GM12878 (cell line): ENCODE results near the gene REV1. TPM values are rescaled to one million over a fixed set of nuclear protein-coding genes. Genes with fewer than 3 reads are reported as not detected.

Experiments
- ATAC-seq: fragments of 200-7000 bp; cut with Tn5 transposase; 3 replicates; pipeline ENCODE4 v1.9.1; 2020; ENCODE audit warnings: mild to moderate bottlenecking, moderate library complexity
- BruUV-seq: library from RNA; stranded (reverse); fragments of 400-500 nt; replicated peaks from 2 replicates; lab custom pipeline; 2021; lab: Mats Ljungman, UMichigan
- CTCF ChIA-PET: fragments of 300-600 bp; sonication (Branson Sonifier 250); formaldehyde crosslinking; extraction: SDS; loops from one replicate; lab custom pipeline; 2021; ENCODE audit warnings: inconsistent platforms; lab: Yijun Ruan, JAX
- POLR2A ChIA-PET: fragments of 350-600 bp; formaldehyde crosslinking; extraction: SDS; loops from one replicate; lab custom pipeline; 2021; ENCODE audit warnings: inconsistent platforms; lab: Charles Lee
- RAD21 ChIA-PET: fragments of 300-600 bp; sonication (Branson Sonifier 250); formaldehyde crosslinking; loops from one replicate; lab custom pipeline; 2023; ENCODE audit warnings: antibody characterized with exemption; ENCODE audit not compliant: unreplicated experiment; lab: Charles Lee
- SMC1A ChIA-PET: fragments of 300-600 bp; sonication (Branson Sonifier 250); formaldehyde crosslinking; loops from one replicate; lab custom pipeline; 2023; ENCODE audit not compliant: unreplicated experiment, uncharacterized antibody; lab: Charles Lee
- DNase-seq: peaks from one replicate; pipeline ENCODE4 v3.0.0-alpha.2; 2011; ENCODE audit warnings: low read depth, low spot score
- FAIRE-seq: peaks from 3 replicates; lab custom pipeline; 2011; peaks lifted over from hg19 to GRCh38; lab: Jason Lieb, UNC
- H2AFZ ChIP-seq: 2 replicates; pipeline ENCODE4 v1.6.0; 2011; ENCODE audit warnings: low read depth, low read length, control low read depth; ENCODE audit not compliant: control insufficient read depth
- H3K27ac ChIP-seq: 2 replicates; pipeline ENCODE4 v1.5.1; 2011; ENCODE audit warnings: control low read depth; ENCODE audit not compliant: control insufficient read depth, insufficient read depth
- H3K27me3 ChIP-seq, 2 experiments: replicated peaks in 1 of 2; 2 replicates each; pipeline versions ENCODE4 v1.6.0 to v1.6.1; 2011; ENCODE audit warnings: low read length in 1 of 2; ENCODE audit not compliant: control insufficient read depth in 2 of 2, insufficient read depth in 2 of 2
- H3K36me3 ChIP-seq, 2 experiments: 2 replicates each; pipeline ENCODE4 v1.5.1; 2011; ENCODE audit warnings: low read length in 1 of 2; ENCODE audit not compliant: control insufficient read depth in 2 of 2, insufficient read depth in 2 of 2
- H3K4me1 ChIP-seq: 2 replicates; pipeline ENCODE4 v1.6.1; 2011; ENCODE audit warnings: mild to moderate bottlenecking, low read length, moderate library complexity, mixed read lengths; ENCODE audit not compliant: control insufficient read depth, insufficient read depth
- H3K4me2 ChIP-seq: 2 replicates; pipeline ENCODE4 v1.6.0; 2011; ENCODE audit warnings: control low read depth; ENCODE audit not compliant: control insufficient read depth, insufficient read depth
- H3K4me3 ChIP-seq: fragments of 200-600 bp; sonication (generic); 2 replicates; pipeline ENCODE4 v1.5.1; 2016
- H3K79me2 ChIP-seq: 2 replicates; pipeline ENCODE4 v1.6.0; 2011; ENCODE audit warnings: low read length; ENCODE audit not compliant: control insufficient read depth, insufficient read depth
- H3K9ac ChIP-seq: 2 replicates; pipeline ENCODE4 v1.8.0; 2011; ENCODE audit warnings: low read length, control low read depth, mixed read lengths; ENCODE audit not compliant: control insufficient read depth, insufficient read depth
- H3K9me3 ChIP-seq: replicated peaks from 3 replicates; pipeline ENCODE4 v1.5.1; 2011; ENCODE audit warnings: mild to moderate bottlenecking, low read length; ENCODE audit not compliant: control insufficient read depth, insufficient read depth
- H4K20me1 ChIP-seq: 2 replicates; pipeline ENCODE4 v1.6.0; 2011; ENCODE audit not compliant: control insufficient read depth, insufficient read depth
- CREB1 ChIP-seq: IDR thresholded peaks from 2 replicates; pipeline ENCODE4 v1.6.1; 2012; ENCODE audit warnings: low read depth, mild to moderate bottlenecking, inconsistent platforms
- HDGF ChIP-seq: fragments of 450-650 bp; IDR thresholded peaks from 2 replicates; pipeline ENCODE4 v1.6.1; 2016; ENCODE audit warnings: antibody characterized with exemption
- SUPT20H ChIP-seq: IDR thresholded peaks from 2 replicates; pipeline ENCODE4 v1.6.1; 2011; ENCODE audit warnings: low read depth, mild to moderate bottlenecking, low read length, moderate library complexity, borderline replicate concordance; ENCODE audit not compliant: control insufficient read depth
- TCF7 ChIP-seq: IDR thresholded peaks from 2 replicates; pipeline ENCODE4 v1.6.1; 2014; ENCODE audit warnings: antibody characterized with exemption, borderline replicate concordance
- WGBS: methylation state at CpG from one replicate; pipeline ENCODE4 v1.1.6; 2016; ENCODE audit warnings: low lambda C conversion rate; ENCODE audit not compliant: insufficient replicate concordance, insufficient coverage; ENCODE audit errors: missing lambda C conversion rate; 5-methylcytosine and 5-hydroxymethylcytosine counted together
- in situ Hi-C: fragments of 300-500 bp; cut with MboI; formaldehyde crosslinking; loops from 9 replicates; pipeline ENCODE4 v1.14.3; 2018; ENCODE audit warnings: mixed read lengths
- intact Hi-C: fragments of 100-400 bp; cut with micrococcal nuclease; formaldehyde crosslinking; loops from one replicate; pipeline ENCODE4 v1.14.2; 2022; ENCODE audit not compliant: unreplicated experiment
- polyA plus RNA-seq, 11 experiments: library from polyadenylated mRNA; depleted of rRNA in 4 of 11; unstranded in 6 of 11; stranded (reverse) in 5 of 11; fragments of >200 nt; fragmentation: Nextera tagmentation in 4 of 11; fragmentation: Illumina TruSeq in 1 of 11; extraction: Ambion mirVana in 4 of 11; extraction: Trizol in 1 of 11; gene quantifications; 1 replicate in 1 of 11; 2 replicates in 10 of 11; pipeline versions ENCODE4 v1.2.1 to v1.2.3, GENCODE V29; 2011 to 2016; ENCODE audit warnings: inconsistent platforms in 2 of 11, missing spikeins in 2 of 11, low read depth in 1 of 11
- total RNA-seq, 4 experiments: library from RNA; depleted of rRNA in 3 of 4; stranded (reverse); fragments of >200 nt in 3 of 4; fragmentation: Illumina TruSeq in 1 of 4; extraction: Trizol in 1 of 4; gene quantifications; 2 replicates each; pipeline versions ENCODE4 v1.2.1 to v1.2.3, GENCODE V29; 2013 to 2021

Gene REV1
- total and polyA plus RNA-seq, 10 of the 15 experiments (the other 5 are each of a cell fraction or from before 2014, with no cell fraction given): 11.3 to 46.8 (median 29.0) TPM

- ChIA-PET POLR2A (no interaction called here), RAD21 (no interaction called here), SMC1A (interaction anchor here (0.7 to 1.7 kb wide), 7 partner anchors 9 to 60 kb away, joined by 3 to 5 read pairs (median 3); no protein-coding TSS in a partner anchor), CTCF (interaction anchor here (0.8 to 1.1 kb wide), 3 partner anchors 10 to 33 kb away, joined by 3 read pairs; no protein-coding TSS in a partner anchor)
- WGBS: 62% methylated on average over 4 of the region's 4 CpGs
- in situ Hi-C loops: no loop called here
- Histone ChIP-seq H3K9ac (no peak overlapping the region), H3K27me3 (no peaks in the 10 kb centered on the region), H3K27ac (no peak overlapping the region), H4K20me1 (no peaks in the 10 kb centered on the region), H2AFZ (no peak overlapping the region), H3K9me3 (no peaks in the 10 kb centered on the region), H3K36me3 (peaks cover 2 to 21% of the 10 kb centered on the region in 2 experiments), H3K4me3 (no peak overlapping the region), H3K4me1 (no peaks in the 10 kb centered on the region), H3K79me2 (no peaks in the 10 kb centered on the region; the same call in 1 of the 2 replicates), H3K4me2 (no peak overlapping the region)
- no peak for FAIRE-seq
- no peak for DNase-seq
- BruUV-seq: no TSS peak
- intact Hi-C loops: no loop called here
- TF ChIP-seq HDGF: no peak
- TF ChIP-seq CREB1: peak; percentile 36; the same call in 1 of the 2 replicates
- no peak for ATAC-seq
Observed at GRCh38 chr2:99451686-99452085, 38.1 kb downstream of the REV1 start.

GRCh38 chr2:99451280-99451679 lies 38.5 kb downstream of the REV1 start:
- H3K9me3 ChIP-seq: no peaks in the 10 kb centered on the region
- H3K4me1 ChIP-seq: no peaks in the 10 kb centered on the region
- H2AFZ ChIP-seq: no peak overlapping the region
- no peaks in the 10 kb centered on the region for H3K27me3 ChIP-seq
- H3K4me3 ChIP-seq: no peak overlapping the region
- intact Hi-C loops (no loop called here), in situ Hi-C loops (no loop called here)
- RAD21 ChIA-PET: no interaction called here
- CTCF ChIA-PET: interaction anchor here (1.0 to 1.1 kb wide), 2 partner anchors 10 to 34 kb away, joined by 3 read pairs; no protein-coding TSS in a partner anchor
- no TSS peak for BruUV-seq
- H3K9ac ChIP-seq: no peak overlapping the region
- POLR2A ChIA-PET: no interaction called here
- no peak overlapping the region for H3K27ac ChIP-seq
- no peak for DNase-seq
- H3K79me2 ChIP-seq: no peaks in the 10 kb centered on the region; the same call in 1 of the 2 replicates
- peak; percentile 44 for FAIRE-seq
- H3K36me3 ChIP-seq: peaks cover 1 to 24% of the 10 kb centered on the region in 2 experiments
- no peak for ATAC-seq
- SMC1A ChIA-PET: interaction anchor here (0.7 to 1.7 kb wide), 5 partner anchors 10 to 20 kb away, joined by 3 to 4 read pairs (median 3); no protein-coding TSS in a partner anchor
- no peak for TF ChIP-seq SUPT20H
- 0 out of 2 replicates have a peak, but pooled peaks have one; percentile 8 for TF ChIP-seq TCF7
- no peak overlapping the region for H3K4me2 ChIP-seq
- 76% methylated on average over 4 of the region's 4 CpGs for WGBS
- H4K20me1 ChIP-seq: no peaks in the 10 kb centered on the region
